Loucy (cell line): ENCODE data around the gene MACF1.

Experiments used
- H2AFZ ChIP-seq: fragments of 200-600 bp; sonication (generic); 2 replicates; pipeline ENCODE4 v1.6.0; 2016; ENCODE audit warnings: antibody characterized with exemption, mild to moderate bottlenecking, low read length, moderate library complexity
- H3F3A ChIP-seq: fragments of 200-600 bp; 2 replicates; pipeline ENCODE4 v1.6.0; 2016; ENCODE audit warnings: antibody characterized with exemption, low read depth, mild to moderate bottlenecking
- H3K27me3 ChIP-seq: fragments of 200-600 bp; sonication (generic); 2 replicates; pipeline ENCODE4 v1.6.1; 2014; ENCODE audit warnings: low read length, mild to moderate bottlenecking; ENCODE audit not compliant: insufficient read depth, poor library complexity, severe bottlenecking
- H3K36me3 ChIP-seq: fragments of 200-600 bp; sonication (generic); 2 replicates; pipeline ENCODE4 v1.6.1; 2016; ENCODE audit warnings: low read length; ENCODE audit not compliant: insufficient read depth
- H3K4me1 ChIP-seq: fragments of 200-600 bp; sonication (generic); 2 replicates; pipeline ENCODE4 v1.5.1; 2014; ENCODE audit warnings: low read length, mild to moderate bottlenecking; ENCODE audit not compliant: insufficient read depth, poor library complexity, severe bottlenecking
- H3K4me2 ChIP-seq: fragments of 200-600 bp; sonication (generic); 2 replicates; pipeline ENCODE4 v1.6.0; 2014; ENCODE audit warnings: antibody characterized with exemption, low read length, low read depth, mild to moderate bottlenecking; ENCODE audit not compliant: poor library complexity, severe bottlenecking
- H3K4me3 ChIP-seq: fragments of 200-600 bp; sonication (generic); 2 replicates; pipeline ENCODE4 v1.5.1; 2014; ENCODE audit warnings: low read length, mild to moderate bottlenecking, mixed read lengths; ENCODE audit not compliant: poor library complexity, severe bottlenecking
- H3K79me2 ChIP-seq: fragments of 200-600 bp; sonication (generic); 2 replicates; pipeline ENCODE4 v1.6.1; 2014; ENCODE audit warnings: low read length; ENCODE audit not compliant: insufficient read depth
- H3K9ac ChIP-seq: fragments of 200-600 bp; sonication (generic); 2 replicates; pipeline ENCODE4 v1.6.0; 2014; ENCODE audit warnings: mild to moderate bottlenecking, low read depth, low read length, moderate library complexity; ENCODE audit not compliant: poor library complexity, severe bottlenecking
- H3K9me2 ChIP-seq: fragments of 200-600 bp; sonication (generic); replicated peaks from 2 replicates; pipeline ENCODE4 v1.6.1; 2016; ENCODE audit warnings: low read depth, low read length, mixed read lengths
- H3K9me3 ChIP-seq: fragments of 200-600 bp; sonication (generic); 2 replicates; pipeline ENCODE4 v1.6.1; 2014; ENCODE audit warnings: mild to moderate bottlenecking, antibody characterized with exemption, low read length, low read depth; ENCODE audit not compliant: insufficient read depth
- H4K20me1 ChIP-seq: fragments of 200-600 bp; sonication (generic); 2 replicates; pipeline ENCODE4 v1.6.0; 2014; ENCODE audit warnings: antibody characterized with exemption, low read length, mild to moderate bottlenecking; ENCODE audit not compliant: insufficient read depth, poor library complexity, severe bottlenecking
- EZH2phosphoT487 ChIP-seq: fragments of 200-600 bp; IDR thresholded peaks from 2 replicates; pipeline ENCODE4 v1.6.1; 2018; ENCODE audit warnings: antibody characterized with exemption, mild to moderate bottlenecking, moderate library complexity, borderline replicate concordance
- TF ChIP-seq, protein P1 (sequence below): fragments of 200-600 bp; sonication (generic); conservative IDR thresholded peaks from 2 replicates; pipeline ENCODE4 v1.5.1; 2014; ENCODE audit warnings: mild to moderate bottlenecking, antibody characterized with exemption, low read length

The MACF1 gene

DNA sequence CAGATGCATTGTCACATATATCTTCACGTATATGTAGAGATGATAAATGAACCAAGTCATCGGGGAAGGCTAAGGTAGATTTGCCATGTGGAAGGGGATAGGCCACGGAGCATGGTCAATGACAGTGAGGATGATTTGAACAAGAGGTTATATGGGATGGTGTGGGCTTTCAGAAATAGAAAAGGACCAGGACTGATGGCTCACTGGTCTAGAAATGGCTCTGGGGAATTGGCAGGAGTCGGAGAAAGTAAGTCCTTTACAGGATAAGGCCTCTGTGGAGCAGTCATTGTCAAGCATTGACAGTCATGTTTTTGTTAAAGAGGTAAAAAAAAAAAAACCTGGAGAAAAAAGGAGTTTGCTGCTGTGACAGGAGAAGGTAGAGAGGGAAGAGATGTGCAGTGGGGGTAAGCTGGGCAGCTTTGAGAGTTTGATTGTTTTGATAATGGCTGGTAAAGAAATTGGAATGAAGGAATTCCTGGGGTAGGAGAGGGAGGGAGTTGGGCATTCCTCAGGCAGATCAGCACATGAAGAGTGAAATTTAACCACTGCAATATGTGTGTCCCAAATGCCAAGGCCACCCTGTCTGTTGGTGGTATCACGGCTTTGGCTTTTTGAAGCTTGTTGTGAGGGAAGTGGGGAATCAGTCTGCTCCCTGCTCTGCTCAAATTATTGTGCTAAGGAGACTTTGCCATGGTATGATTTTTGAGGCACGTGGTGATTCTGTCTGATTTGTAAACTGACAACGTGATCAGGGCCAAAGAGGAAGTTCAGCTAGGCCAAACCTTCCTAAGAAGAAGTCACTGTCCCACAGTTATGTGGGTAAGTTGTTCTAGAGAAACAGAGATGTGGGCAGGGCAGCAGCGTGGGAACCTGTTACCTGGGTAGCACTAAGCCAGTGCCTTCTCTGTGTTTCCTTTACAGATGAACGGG lies 26.0 kb downstream of the MACF1 start:
- Histone ChIP-seq H3K4me2 (peak overlapping the region; percentile 39), H3K36me3 (peaks cover 38% of the 10 kb centered on the region; the same call in 1 of the 2 replicates), H3K27me3 (no peaks in the 10 kb centered on the region), H3K9ac (no peak overlapping the region), H3K79me2 (peaks cover 78% of the 10 kb centered on the region), H3F3A (no peaks in the 10 kb centered on the region), H3K9me2 (no peaks in the 10 kb centered on the region), H4K20me1 (peaks cover 73% of the 10 kb centered on the region), H3K4me3 (no peak overlapping the region), H3K4me1 (peaks cover 27% of the 10 kb centered on the region), H2AFZ (no peak overlapping the region), H3K9me3 (no peaks in the 10 kb centered on the region)
- TF ChIP-seq, protein P1, sequence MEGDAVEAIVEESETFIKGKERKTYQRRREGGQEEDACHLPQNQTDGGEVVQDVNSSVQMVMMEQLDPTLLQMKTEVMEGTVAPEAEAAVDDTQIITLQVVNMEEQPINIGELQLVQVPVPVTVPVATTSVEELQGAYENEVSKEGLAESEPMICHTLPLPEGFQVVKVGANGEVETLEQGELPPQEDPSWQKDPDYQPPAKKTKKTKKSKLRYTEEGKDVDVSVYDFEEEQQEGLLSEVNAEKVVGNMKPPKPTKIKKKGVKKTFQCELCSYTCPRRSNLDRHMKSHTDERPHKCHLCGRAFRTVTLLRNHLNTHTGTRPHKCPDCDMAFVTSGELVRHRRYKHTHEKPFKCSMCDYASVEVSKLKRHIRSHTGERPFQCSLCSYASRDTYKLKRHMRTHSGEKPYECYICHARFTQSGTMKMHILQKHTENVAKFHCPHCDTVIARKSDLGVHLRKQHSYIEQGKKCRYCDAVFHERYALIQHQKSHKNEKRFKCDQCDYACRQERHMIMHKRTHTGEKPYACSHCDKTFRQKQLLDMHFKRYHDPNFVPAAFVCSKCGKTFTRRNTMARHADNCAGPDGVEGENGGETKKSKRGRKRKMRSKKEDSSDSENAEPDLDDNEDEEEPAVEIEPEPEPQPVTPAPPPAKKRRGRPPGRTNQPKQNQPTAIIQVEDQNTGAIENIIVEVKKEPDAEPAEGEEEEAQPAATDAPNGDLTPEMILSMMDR, result no peak
- TF ChIP-seq EZH2phosphoT487, result no peak

DNA sequence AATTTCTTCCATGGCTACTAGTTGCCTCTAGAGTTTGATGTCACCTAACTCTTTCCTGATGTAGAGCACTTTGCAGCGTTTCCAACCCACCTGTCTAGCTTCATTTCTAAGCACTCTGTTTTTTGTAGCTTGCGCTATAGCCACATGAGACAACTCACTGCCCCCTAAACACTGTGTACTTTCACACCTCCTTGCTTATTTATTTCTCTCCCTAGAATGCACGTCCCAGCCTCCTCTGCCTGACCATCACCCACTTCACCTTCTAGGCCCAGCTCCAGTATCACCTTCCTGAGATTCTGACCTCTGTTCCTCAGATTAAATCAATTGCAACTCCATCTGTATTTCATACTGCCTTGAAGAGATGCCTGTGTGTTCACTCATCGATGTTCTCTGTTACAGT lies 32.5 kb downstream of the MACF1 start:
- TF ChIP-seq, protein P1, result no peak
- TF ChIP-seq EZH2phosphoT487, result no peak
- Histone ChIP-seq H3K9me3 (no peaks in the 10 kb centered on the region), H3K9ac (no peak overlapping the region), H3K79me2 (peaks cover 83% of the 10 kb centered on the region), H3K4me2 (no peak overlapping the region), H2AFZ (no peak overlapping the region), H3K36me3 (peaks cover 65% of the 10 kb centered on the region; the same call in 1 of the 2 replicates), H3K27me3 (no peaks in the 10 kb centered on the region), H3K4me1 (peaks cover 7% of the 10 kb centered on the region), H3K9me2 (no peaks in the 10 kb centered on the region), H4K20me1 (peaks cover 56% of the 10 kb centered on the region), H3F3A (no peaks in the 10 kb centered on the region), H3K4me3 (no peak overlapping the region)

DNA sequence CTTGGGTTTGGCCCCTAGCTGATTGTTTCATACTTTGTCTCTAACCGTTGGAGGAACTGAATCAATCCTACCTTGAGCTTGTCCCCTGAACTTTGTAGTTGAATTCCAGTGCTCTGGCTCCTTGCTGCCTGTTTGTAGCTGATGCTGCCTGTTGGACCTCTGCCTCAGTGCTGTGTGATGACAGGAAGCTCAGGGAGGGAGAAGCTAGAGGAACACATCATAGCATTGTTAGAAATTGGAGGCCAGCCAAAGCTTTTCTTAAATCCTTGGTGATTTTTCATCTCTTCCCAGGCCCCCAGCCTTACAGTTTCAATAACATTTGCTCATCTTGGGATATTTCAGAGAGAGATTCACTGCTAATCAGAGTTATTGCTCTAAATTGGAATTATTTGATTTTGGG lies 34.0 kb downstream of the MACF1 start:
- Histone ChIP-seq H3F3A (no peaks in the 10 kb centered on the region), H3K9me2 (no peaks in the 10 kb centered on the region), H2AFZ (no peak overlapping the region), H3K36me3 (peaks cover 61% of the 10 kb centered on the region; the same call in 1 of the 2 replicates), H3K27me3 (no peaks in the 10 kb centered on the region), H3K9me3 (no peaks in the 10 kb centered on the region), H3K79me2 (peaks cover 85% of the 10 kb centered on the region), H3K9ac (no peak overlapping the region), H3K4me1 (peaks cover 7% of the 10 kb centered on the region), H4K20me1 (peaks cover 56% of the 10 kb centered on the region), H3K4me3 (no peak overlapping the region), H3K4me2 (no peak overlapping the region)
- no peak for TF ChIP-seq EZH2phosphoT487
- TF ChIP-seq, protein P1, result no peak
